SK-N-SH (cell line): Measurements from ENCODE around the gene UBE2E2.

ENCODE experiments used
- CTCF ChIP-seq: fragments of 200-600 bp; sonication (generic); IDR thresholded peaks from 2 replicates; pipeline ENCODE4 v1.6.1; 2017; ENCODE audit warnings: antibody characterized with exemption, mild to moderate bottlenecking, moderate library complexity
- MXI1 ChIP-seq: IDR thresholded peaks from 2 replicates; pipeline ENCODE4 v1.6.1; 2012; ENCODE audit warnings: mild to moderate bottlenecking, low read depth, low read length, improper control_type of control experiment
- RXRA ChIP-seq: IDR thresholded peaks from 2 replicates; pipeline ENCODE4 v1.4.0; 2012; ENCODE audit warnings: low read depth, mild to moderate bottlenecking, borderline replicate concordance

DNA sequence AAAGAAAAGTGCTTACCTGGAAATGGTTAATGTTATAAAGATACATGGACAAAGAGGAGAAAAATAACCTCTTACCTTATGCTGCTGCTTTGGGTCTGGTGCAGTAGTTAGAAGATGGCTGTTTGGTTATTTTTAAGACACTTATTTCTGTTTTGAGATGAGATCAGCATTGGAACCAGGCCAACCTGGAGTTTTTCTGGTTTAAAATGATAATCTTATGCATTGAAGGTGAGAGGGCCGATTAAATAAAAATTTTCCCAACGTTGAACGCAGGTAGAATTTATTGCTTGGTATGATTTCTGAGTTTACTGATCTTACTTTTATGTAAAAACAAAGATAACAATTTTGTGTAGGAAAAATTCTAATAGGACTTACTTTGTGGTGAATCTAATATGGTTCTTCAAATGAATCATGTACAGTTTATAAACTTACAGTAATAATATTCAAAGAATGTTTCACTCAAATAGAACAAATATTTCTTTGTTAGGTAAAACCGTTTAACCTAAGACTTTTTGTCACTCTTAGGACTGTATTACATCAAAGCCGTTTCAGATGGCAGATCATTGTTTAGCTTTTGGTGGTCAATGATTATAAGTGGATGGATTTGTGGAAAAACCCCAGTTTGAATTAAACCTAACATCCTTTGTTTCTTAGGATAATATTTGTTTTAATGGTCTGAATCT is 14.9 kb downstream of the UBE2E2 start:
- no peak for TF ChIP-seq MXI1
- TF ChIP-seq RXRA: no peak
- no peak for TF ChIP-seq CTCF
